Measurements from ENCODE around the gene KDM4D. TPM values are rescaled to one million over a fixed set of nuclear protein-coding genes. Genes with fewer than 3 reads are reported as not detected.

KDM4D gene
- polyA plus RNA-seq, 1 of the 3 experiments (the other 2 are of a cell fraction): 1.2 TPM

Other genes starting within 250 kb of the KDM4D start
- 10.7 and 11.7 TPM in 2 replicates for gene AMOTL1, start 205.4 kb upstream of the KDM4D start, polyA plus RNA-seq (2012; rRNA removed)
- gene CWC15, start 153 bp upstream of the KDM4D start, polyA plus RNA-seq (2012; rRNA removed): 27.0 and 33.5 TPM in 2 replicates
- gene KDM4E, start 51.5 kb downstream of the KDM4D start, polyA plus RNA-seq (2012; rRNA removed): 0.02 TPM in 1 of 2 replicates, not detected in the other
- gene KDM4F, start 75.7 kb downstream of the KDM4D start, polyA plus RNA-seq (2012; rRNA removed): not detected in 2 replicates
- 25.4 and 27.3 TPM in 2 replicates for gene SRSF8, start 93.2 kb downstream of the KDM4D start, polyA plus RNA-seq (2012; rRNA removed)
- 15.0 and 18.4 TPM in 2 replicates for gene ENDOD1, start 116.1 kb downstream of the KDM4D start, polyA plus RNA-seq (2012; rRNA removed)

Measured in SK-N-SH (cell line).